Calu3 (cell line): ENCODE data around the gene UNKL. TPM values are rescaled to one million over a fixed set of nuclear protein-coding genes. Genes with fewer than 3 reads are reported as not detected.

ENCODE experiments used
- BruUV-seq: library from RNA; stranded (reverse); fragments of 400-500 nt; replicated peaks from 2 replicates; lab custom pipeline; 2021; lab: Mats Ljungman, UMichigan
- CTCF ChIA-PET: fragments of 300-600 bp; sonication (Branson Sonifier 250); formaldehyde crosslinking; loops from one replicate; lab custom pipeline; 2022; ENCODE audit warnings: antibody characterized with exemption; lab: Charles Lee
- DNase-seq: peaks from one replicate; pipeline ENCODE4 v3.0.0; 2022
- H3K27ac Mint-ChIP-seq: one replicate; pipeline ENCODE4 v1.8.0; 2022; ENCODE audit warnings: mixed read lengths; ENCODE audit not compliant: unreplicated experiment
- H3K27me3 Mint-ChIP-seq: one replicate; pipeline ENCODE4 v1.8.0; 2022; ENCODE audit warnings: mixed read lengths; ENCODE audit not compliant: unreplicated experiment
- H3K36me3 Mint-ChIP-seq: one replicate; pipeline ENCODE4 v1.8.0; 2022; ENCODE audit warnings: mild to moderate bottlenecking, moderate library complexity, mixed read lengths; ENCODE audit not compliant: insufficient read depth, unreplicated experiment
- H3K4me1 Mint-ChIP-seq: one replicate; pipeline ENCODE4 v1.8.0; 2022; ENCODE audit warnings: mild to moderate bottlenecking, low read depth, mixed read lengths; ENCODE audit not compliant: unreplicated experiment
- H3K4me3 Mint-ChIP-seq: one replicate; pipeline ENCODE4 v1.8.0; 2022; ENCODE audit warnings: mild to moderate bottlenecking, low read depth, moderate library complexity, mixed read lengths; ENCODE audit not compliant: unreplicated experiment
- H3K9me3 Mint-ChIP-seq: one replicate; pipeline ENCODE4 v1.8.0; 2022; ENCODE audit warnings: low read depth, mixed read lengths; ENCODE audit not compliant: unreplicated experiment
- CTCF ChIP-seq: fragments of 200-600 bp; IDR thresholded peaks from one replicate; pipeline ENCODE4 v1.8.0; 2022; ENCODE audit warnings: antibody characterized with exemption; ENCODE audit not compliant: unreplicated experiment
- intact Hi-C: fragments of 100-400 bp; cut with micrococcal nuclease; formaldehyde crosslinking; loops from one replicate; pipeline ENCODE4 v1.10.0; 2022; ENCODE audit not compliant: unreplicated experiment
- total RNA-seq: library from RNA; stranded (reverse); gene quantifications from 2 replicates; pipeline ENCODE4 v1.2.3, GENCODE V29; 2022

The UNKL gene
- total RNA-seq, 1 experiment from 2014 or later: 35.5 TPM

DNA sequence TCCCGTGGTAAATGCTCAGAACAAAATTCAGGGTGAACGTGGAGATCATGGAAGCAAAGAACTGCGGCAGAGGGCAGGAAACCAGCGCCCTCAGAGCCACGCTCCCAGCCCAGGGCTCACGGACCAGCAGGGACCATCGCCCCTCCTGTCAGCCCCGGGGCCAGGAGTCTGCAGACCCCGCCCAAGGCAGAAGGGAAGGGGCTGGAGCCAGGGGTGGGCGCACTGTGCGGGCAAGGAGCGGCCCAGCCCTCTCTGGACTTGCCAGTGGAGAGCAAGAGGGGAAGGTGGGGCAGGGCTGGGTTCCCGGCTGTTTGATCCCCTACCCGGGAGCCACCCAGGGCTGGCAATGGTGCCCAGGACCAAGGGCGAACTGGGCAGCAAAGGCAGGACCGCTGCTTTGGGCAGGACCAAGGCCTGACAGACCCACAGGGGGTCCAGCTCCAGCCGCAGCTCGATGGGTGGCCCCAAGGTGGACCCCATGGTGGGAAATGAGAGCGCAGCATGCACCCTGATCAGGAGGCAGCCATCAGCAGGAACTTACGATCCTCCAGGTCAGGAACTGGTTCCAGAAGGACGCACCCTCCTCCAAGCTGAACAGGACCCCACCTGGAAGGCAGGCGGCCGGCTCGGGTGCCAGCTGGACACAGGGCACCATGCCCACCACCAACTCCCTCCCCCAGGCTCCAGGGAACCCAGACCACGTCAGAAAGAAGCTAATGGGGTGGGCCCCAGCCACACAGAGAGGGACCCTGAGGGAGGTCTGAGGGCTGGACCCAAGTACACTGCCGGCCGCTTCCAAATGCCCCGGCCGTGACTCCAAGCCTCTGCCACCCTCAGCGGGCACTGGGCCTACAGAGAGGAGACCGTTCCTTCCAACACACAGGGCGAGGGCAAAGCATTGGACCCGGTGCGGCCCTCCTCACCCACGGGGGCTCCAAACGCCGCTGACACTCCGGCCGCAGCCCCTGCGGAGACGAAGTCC lies 41.0 kb upstream of the UNKL start:
- TF ChIP-seq CTCF: no peak
- no TSS peak for BruUV-seq
- Mint-ChIP-seq H3K36me3 (peaks cover 35% of the 10 kb centered on the region), H3K9me3 (no peaks in the 10 kb centered on the region), H3K4me1 (no peaks in the 10 kb centered on the region), H3K4me3 (no peak overlapping the region), H3K27ac (no peak overlapping the region), H3K27me3 (no peaks in the 10 kb centered on the region)
- intact Hi-C loops: no loop called here
- no peak for DNase-seq
- CTCF ChIA-PET: no interaction called here

- no peaks in the 10 kb centered on the region for H3K27me3 Mint-ChIP-seq
- no TSS peak for BruUV-seq
- H3K36me3 Mint-ChIP-seq: peaks cover 42% of the 10 kb centered on the region
- no peak overlapping the region for H3K27ac Mint-ChIP-seq
- intact Hi-C loops: no loop called here
- H3K4me3 Mint-ChIP-seq: no peak overlapping the region
- no peak for DNase-seq
- no peaks in the 10 kb centered on the region for H3K4me1 Mint-ChIP-seq
- TF ChIP-seq CTCF: no peak
- H3K9me3 Mint-ChIP-seq: no peaks in the 10 kb centered on the region
- CTCF ChIA-PET: interaction anchor here (0.6 to 1.2 kb wide), 2 partner anchors 10 to 14 kb away, joined by 4 to 7 read pairs; partner anchors contain the start of gene CCDC154
These were observed 40.1 kb upstream of the UNKL start for GRCh38 chr16:1454561-1454960.

- H3K27ac Mint-ChIP-seq: no peak overlapping the region
- H3K36me3 Mint-ChIP-seq: peaks cover 48% of the 10 kb centered on the region
- no peak overlapping the region for H3K4me3 Mint-ChIP-seq
- CTCF ChIA-PET: no interaction called here
- no peak for TF ChIP-seq CTCF
- DNase-seq: no peak
- H3K27me3 Mint-ChIP-seq: no peaks in the 10 kb centered on the region
- no peaks in the 10 kb centered on the region for H3K9me3 Mint-ChIP-seq
- H3K4me1 Mint-ChIP-seq: no peaks in the 10 kb centered on the region
- no TSS peak for BruUV-seq
- intact Hi-C loops: no loop called here
These were observed 38.8 kb upstream of the UNKL start for GRCh38 chr16:1453316-1453715.

DNA sequence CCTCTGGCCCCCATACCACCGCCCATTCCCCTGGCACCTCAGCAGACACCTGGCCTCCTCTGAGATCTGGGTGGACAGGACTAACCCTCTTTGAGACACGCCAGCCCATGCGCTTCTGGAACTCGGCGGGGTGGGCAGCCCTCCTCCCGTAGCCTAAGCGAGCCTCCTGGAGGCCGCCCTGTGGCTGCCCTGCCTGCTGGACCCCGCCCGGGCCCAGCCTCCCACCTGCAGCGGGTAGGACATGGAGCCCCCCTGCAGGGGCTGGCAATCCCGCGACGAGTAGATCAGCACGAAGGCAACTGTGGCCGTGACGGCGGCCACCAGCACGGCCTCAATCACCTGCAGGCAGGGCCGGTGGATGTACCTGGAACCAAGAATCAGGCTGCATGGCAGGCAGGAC lies 38.0 kb upstream of the UNKL start:
- Mint-ChIP-seq H3K36me3 (peaks cover 48% of the 10 kb centered on the region), H3K4me3 (no peak overlapping the region), H3K9me3 (no peaks in the 10 kb centered on the region), H3K27ac (no peak overlapping the region), H3K4me1 (no peaks in the 10 kb centered on the region), H3K27me3 (no peaks in the 10 kb centered on the region)
- intact Hi-C loops: no loop called here
- TF ChIP-seq CTCF: no peak
- no TSS peak for BruUV-seq
- CTCF ChIA-PET: no interaction called here
- no peak for DNase-seq
